Activated naive CD8-positive, alpha-beta T cell (primary cell): ENCODE measurements around the gene TNFRSF8.
"Not testable (repeated sequence)": the region's sequence is repeated elsewhere in the genome, so short reads cannot be mapped to it uniquely, and the experiment has no call there.

ENCODE experiments used
- H3K27ac Mint-ChIP-seq: one replicate; pipeline ENCODE4 v1.8.0; 2021; ENCODE audit warnings: mixed read lengths
- H3K27me3 Mint-ChIP-seq: one replicate; pipeline ENCODE4 v1.8.0; 2021; ENCODE audit warnings: mixed read lengths
- H3K36me3 Mint-ChIP-seq: one replicate; pipeline ENCODE4 v1.8.0; 2021; ENCODE audit warnings: mixed read lengths
- H3K4me1 Mint-ChIP-seq: one replicate; pipeline ENCODE4 v1.8.0; 2021; ENCODE audit warnings: low read depth, mixed read lengths
- H3K4me3 Mint-ChIP-seq: one replicate; pipeline ENCODE4 v1.8.0; 2021; ENCODE audit warnings: mild to moderate bottlenecking, mixed read lengths
- H3K9me3 Mint-ChIP-seq: one replicate; pipeline ENCODE4 v1.8.0; 2021; ENCODE audit warnings: low read depth, mixed read lengths

The TNFRSF8 gene

GRCh38 chr1:12032161-12032621 lies 30.9 kb upstream of the TNFRSF8 start:
- Mint-ChIP-seq H3K4me3 (no peak overlapping the region), H3K4me1 (peaks cover 1% of the 10 kb centered on the region), H3K27me3 (no peaks in the 10 kb centered on the region), H3K9me3 (no peaks in the 10 kb centered on the region), H3K36me3 (peaks cover 5% of the 10 kb centered on the region), H3K27ac (no peak overlapping the region)

- H3K4me1 Mint-ChIP-seq, H3K4me3 Mint-ChIP-seq, H3K36me3 Mint-ChIP-seq, H3K27ac Mint-ChIP-seq, H3K27me3 Mint-ChIP-seq, H3K9me3 Mint-ChIP-seq: not testable (repeated sequence)
Observed at GRCh38 chr1:12033441-12033840, 29.7 kb upstream of the TNFRSF8 start.

- Mint-ChIP-seq H3K4me1 (no peaks in the 10 kb centered on the region), H3K27ac (no peak overlapping the region), H3K4me3 (no peak overlapping the region), H3K36me3 (no peaks in the 10 kb centered on the region), H3K27me3 (no peaks in the 10 kb centered on the region), H3K9me3 (no peaks in the 10 kb centered on the region)
Observed at GRCh38 chr1:12034381-12034801, 28.7 kb upstream of the TNFRSF8 start.

- Mint-ChIP-seq H3K36me3 (no peaks in the 10 kb centered on the region), H3K4me1 (no peaks in the 10 kb centered on the region), H3K27ac (no peak overlapping the region), H3K9me3 (no peaks in the 10 kb centered on the region), H3K4me3 (no peak overlapping the region), H3K27me3 (no peaks in the 10 kb centered on the region)
Observed at GRCh38 chr1:12035312-12035711, 27.8 kb upstream of the TNFRSF8 start.

GRCh38 chr1:12037486-12038355 lies 25.4 kb upstream of the TNFRSF8 start:
- H3K36me3 Mint-ChIP-seq = no peaks in the 10 kb centered on the region
- peaks cover 1% of the 10 kb centered on the region for H3K4me1 Mint-ChIP-seq
- no peak overlapping the region for H3K27ac Mint-ChIP-seq
- H3K27me3 Mint-ChIP-seq = no peaks in the 10 kb centered on the region
- no peaks in the 10 kb centered on the region for H3K9me3 Mint-ChIP-seq
- no peak overlapping the region for H3K4me3 Mint-ChIP-seq

- H3K36me3 Mint-ChIP-seq = no peaks in the 10 kb centered on the region
- H3K27me3 Mint-ChIP-seq = no peaks in the 10 kb centered on the region
- H3K27ac Mint-ChIP-seq = no peak overlapping the region
- no peak overlapping the region for H3K4me3 Mint-ChIP-seq
- no peaks in the 10 kb centered on the region for H3K9me3 Mint-ChIP-seq
- H3K4me1 Mint-ChIP-seq = peaks cover 1% of the 10 kb centered on the region
Observed at GRCh38 chr1:12038356-12039163, 24.5 kb upstream of the TNFRSF8 start.

- peaks cover 1% of the 10 kb centered on the region for H3K4me1 Mint-ChIP-seq
- no peaks in the 10 kb centered on the region for H3K36me3 Mint-ChIP-seq
- H3K9me3 Mint-ChIP-seq = no peaks in the 10 kb centered on the region
- H3K27ac Mint-ChIP-seq = no peak overlapping the region
- no peaks in the 10 kb centered on the region for H3K27me3 Mint-ChIP-seq
- no peak overlapping the region for H3K4me3 Mint-ChIP-seq
Observed at GRCh38 chr1:12039164-12039525, 24.0 kb upstream of the TNFRSF8 start.

GRCh38 chr1:12039824-12040456 lies 23.2 kb upstream of the TNFRSF8 start:
- H3K9me3 Mint-ChIP-seq, H3K36me3 Mint-ChIP-seq, H3K4me3 Mint-ChIP-seq, H3K27ac Mint-ChIP-seq, H3K27me3 Mint-ChIP-seq, H3K4me1 Mint-ChIP-seq: not testable (repeated sequence)

- Mint-ChIP-seq H3K27me3 (no peaks in the 10 kb centered on the region), H3K9me3 (no peaks in the 10 kb centered on the region), H3K4me1 (peaks cover 1% of the 10 kb centered on the region), H3K36me3 (no peaks in the 10 kb centered on the region), H3K27ac (no peak overlapping the region), H3K4me3 (no peak overlapping the region)
Observed at GRCh38 chr1:12040457-12041051, 22.5 kb upstream of the TNFRSF8 start.

- not testable (repeated sequence) for H3K27ac Mint-ChIP-seq, H3K27me3 Mint-ChIP-seq, H3K36me3 Mint-ChIP-seq, H3K4me3 Mint-ChIP-seq, H3K4me1 Mint-ChIP-seq, H3K9me3 Mint-ChIP-seq
Observed at GRCh38 chr1:12044187-12044877, 18.8 kb upstream of the TNFRSF8 start.

- Mint-ChIP-seq H3K4me1 (no peaks in the 10 kb centered on the region), H3K27me3 (no peaks in the 10 kb centered on the region), H3K4me3 (no peak overlapping the region), H3K9me3 (no peaks in the 10 kb centered on the region), H3K36me3 (no peaks in the 10 kb centered on the region), H3K27ac (no peak overlapping the region)
Observed at GRCh38 chr1:12046749-12047119, 16.4 kb upstream of the TNFRSF8 start.

GRCh38 chr1:12047120-12047876 lies 15.8 kb upstream of the TNFRSF8 start:
- H3K9me3 Mint-ChIP-seq = no peaks in the 10 kb centered on the region
- no peak overlapping the region for H3K4me3 Mint-ChIP-seq
- no peak overlapping the region for H3K27ac Mint-ChIP-seq
- H3K4me1 Mint-ChIP-seq = peaks cover 3% of the 10 kb centered on the region
- H3K27me3 Mint-ChIP-seq = no peaks in the 10 kb centered on the region
- no peaks in the 10 kb centered on the region for H3K36me3 Mint-ChIP-seq

- no peaks in the 10 kb centered on the region for H3K36me3 Mint-ChIP-seq
- H3K9me3 Mint-ChIP-seq = no peaks in the 10 kb centered on the region
Observed at GRCh38 chr1:12048372-12048771, 14.7 kb upstream of the TNFRSF8 start.

GRCh38 chr1:12049616-12050015 lies 13.5 kb upstream of the TNFRSF8 start:
- Mint-ChIP-seq H3K27ac (no peak overlapping the region), H3K9me3 (no peaks in the 10 kb centered on the region), H3K27me3 (no peaks in the 10 kb centered on the region), H3K4me3 (no peak overlapping the region), H3K36me3 (no peaks in the 10 kb centered on the region), H3K4me1 (peaks cover 3% of the 10 kb centered on the region)

More at GRCh38 chr1:12048372-12048771, 14.7 kb upstream of the TNFRSF8 start:
- Mint-ChIP-seq H3K27ac (no peak overlapping the region), H3K27me3 (no peaks in the 10 kb centered on the region), H3K4me3 (no peak overlapping the region), H3K4me1 (peaks cover 3% of the 10 kb centered on the region)
